GM21717 (cell line): ENCODE results near the gene TET3.

Source experiments
- ATAC-seq: cut with Tn5 transposase; IDR thresholded peaks from one replicate; pipeline ENCODE4 v1.9.1; 2021; ENCODE audit warnings: mild to moderate bottlenecking, moderate library complexity; ENCODE audit not compliant: unreplicated experiment

The TET3 gene

GRCh38 chr2:73986085-73986681, 1.5 kb downstream of the TET3 start:
- ATAC-seq: peak; percentile 5

DNA sequence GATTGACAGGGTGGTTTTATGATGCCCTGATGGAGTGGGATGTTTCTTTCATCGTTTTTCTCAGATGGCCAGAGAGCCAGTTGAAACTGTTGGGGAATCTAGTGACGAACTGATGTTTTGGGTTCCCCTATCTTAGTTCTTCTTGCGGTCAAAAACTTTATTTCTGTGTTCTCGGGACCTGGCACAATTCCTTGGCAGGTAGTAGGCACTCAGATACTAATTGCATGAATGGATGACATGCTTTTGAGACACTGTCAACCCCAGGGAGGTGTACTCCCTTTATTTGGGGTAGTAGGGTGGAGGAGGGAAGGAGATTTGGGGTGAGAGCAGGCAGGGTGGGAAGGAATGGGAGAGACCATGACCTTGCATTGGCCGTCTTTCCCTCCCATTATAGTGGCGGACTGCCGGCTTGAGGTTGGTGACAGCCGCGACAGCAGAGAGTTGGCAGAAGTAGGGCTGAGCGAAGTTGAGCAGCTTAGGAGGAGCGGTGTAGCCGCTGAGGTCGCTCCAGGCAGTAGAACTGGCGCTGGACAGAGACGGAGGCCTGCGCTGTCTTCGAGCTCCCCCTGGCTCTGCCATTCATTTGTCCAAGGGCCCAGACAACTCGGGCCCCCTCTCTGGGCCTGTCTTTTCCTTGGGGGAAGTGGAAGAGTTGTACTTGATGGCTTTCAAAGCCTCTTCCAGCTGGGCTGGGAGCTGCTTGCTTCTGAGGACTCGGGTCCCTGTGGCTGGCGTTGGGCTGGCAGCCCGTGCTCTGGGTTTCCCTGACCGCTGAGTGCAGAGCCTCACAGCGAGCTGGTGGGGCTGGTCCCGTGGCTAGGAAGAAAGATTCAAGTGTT, 2.6 kb downstream of the TET3 start:
- no peak for ATAC-seq

DNA sequence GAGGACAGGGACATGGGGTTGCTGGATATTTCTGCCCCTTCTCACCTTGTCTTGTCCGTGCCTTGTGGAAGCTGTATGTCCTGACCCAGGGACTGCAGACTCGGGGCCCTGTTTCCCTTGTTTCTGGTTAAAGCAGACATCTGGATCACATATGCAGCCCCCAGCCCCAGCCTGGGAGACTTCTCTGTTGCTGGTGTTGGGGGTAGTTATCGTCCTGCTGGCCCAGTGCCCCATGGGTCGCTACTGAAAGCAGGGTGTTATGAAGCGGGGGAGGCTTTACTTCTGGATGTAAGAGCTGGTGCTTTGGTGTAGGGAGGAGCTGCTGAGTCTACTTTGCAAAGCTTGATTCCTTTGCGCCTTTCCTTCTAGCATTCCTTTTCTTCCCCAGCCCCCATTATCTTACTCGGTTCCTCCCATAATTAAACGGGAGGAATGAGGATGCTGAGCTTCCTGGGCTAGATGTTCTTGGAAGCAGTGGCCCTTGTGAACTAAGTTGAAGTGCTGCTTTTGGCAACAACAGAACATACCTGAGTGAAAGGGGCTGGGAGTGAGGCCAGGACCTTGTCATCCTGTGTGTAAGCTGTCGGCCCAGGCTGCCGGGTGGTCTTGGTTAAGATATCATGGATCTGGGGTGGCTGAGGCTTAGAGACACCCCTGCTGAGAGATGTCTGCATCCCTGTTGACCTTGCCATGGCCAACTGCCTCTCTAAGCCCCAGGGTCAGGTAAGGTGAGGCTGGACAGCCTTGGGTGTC, 3.4 kb downstream of the TET3 start:
- no peak for ATAC-seq

GRCh38 chr2:73989972-73990371, 5.3 kb downstream of the TET3 start:
- no peak for ATAC-seq

- no peak for ATAC-seq
Measured at GRCh38 chr2:73990531-73990930, 5.8 kb downstream of the TET3 start.

GRCh38 chr2:73992036-73992435, 7.3 kb downstream of the TET3 start:
- ATAC-seq: no peak

DNA sequence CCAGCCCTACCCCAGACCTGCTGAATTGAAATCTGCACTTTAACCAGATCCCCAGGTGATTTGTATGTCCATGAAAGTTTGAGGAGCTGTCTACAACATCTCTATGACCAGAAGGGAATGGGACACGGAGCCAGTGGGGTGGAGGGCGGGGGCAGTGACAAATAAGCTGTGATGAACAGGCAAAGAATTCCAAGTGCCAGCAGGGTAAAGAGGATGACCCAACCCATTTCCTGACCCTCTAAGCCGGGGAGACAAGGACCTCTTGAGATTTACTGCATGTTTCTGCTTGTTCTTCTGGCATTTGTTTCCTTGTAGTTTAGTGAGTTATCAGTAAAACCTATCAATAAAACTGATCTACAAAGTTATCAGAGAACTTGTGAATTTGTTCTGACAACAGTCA, 8.7 kb downstream of the TET3 start:
- no peak for ATAC-seq

DNA sequence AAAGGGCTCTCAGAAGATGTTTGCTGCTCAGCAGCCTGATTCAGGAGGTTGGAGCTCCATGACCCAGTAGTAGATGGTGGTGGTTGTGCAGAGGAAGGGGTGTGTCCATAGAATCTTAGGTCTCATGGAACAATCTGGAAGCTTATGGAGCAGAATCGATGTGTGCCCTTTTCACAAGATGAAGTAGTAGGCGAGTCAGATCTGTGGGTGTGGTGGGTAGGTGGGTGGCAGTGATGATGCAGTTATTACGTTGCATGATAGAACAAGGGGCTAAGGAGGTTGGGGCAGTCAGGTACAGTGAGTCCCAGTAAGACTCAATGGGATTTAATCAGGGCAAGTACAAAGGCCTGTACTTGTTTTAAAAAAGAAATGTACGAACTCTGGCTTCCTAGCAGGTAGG, 9.1 kb downstream of the TET3 start:
- no peak for ATAC-seq

DNA sequence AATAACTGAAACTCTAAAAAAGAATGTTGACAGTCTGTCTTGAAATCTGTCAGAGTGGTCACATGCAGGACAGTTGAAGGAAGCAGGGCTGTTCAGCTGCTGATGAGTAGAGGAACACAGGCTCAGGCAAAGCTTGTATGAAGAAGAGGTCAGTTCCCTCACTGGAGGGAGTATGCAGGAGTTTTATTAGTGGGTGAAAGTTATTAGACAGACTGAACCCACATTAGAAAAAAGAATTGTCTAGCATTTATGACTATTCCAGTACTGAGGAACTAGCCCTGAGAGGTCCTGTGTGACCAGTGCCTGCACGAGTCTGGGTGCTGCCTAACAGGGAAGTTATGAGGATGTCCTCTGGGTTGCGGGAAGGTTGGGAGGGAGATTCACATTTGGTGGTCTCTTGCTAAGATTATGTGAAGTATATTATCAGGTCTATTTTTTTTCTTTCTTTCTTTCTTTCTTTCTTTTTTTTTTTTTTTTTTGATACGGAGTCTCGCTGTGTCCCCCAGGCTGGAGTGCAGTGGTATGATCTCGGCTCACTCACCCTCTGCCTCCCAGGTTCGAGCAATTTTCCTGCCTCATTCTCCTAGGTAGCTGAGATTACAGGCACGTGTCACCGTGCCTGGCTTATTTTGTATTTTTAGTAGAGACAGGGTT, 9.6 kb downstream of the TET3 start:
- ATAC-seq: no peak

- ATAC-seq: no peak
Measured at GRCh38 chr2:73995810-73996209, 11.1 kb downstream of the TET3 start.

GRCh38 chr2:73997813-73998212, 13.1 kb downstream of the TET3 start:
- ATAC-seq: no peak

DNA sequence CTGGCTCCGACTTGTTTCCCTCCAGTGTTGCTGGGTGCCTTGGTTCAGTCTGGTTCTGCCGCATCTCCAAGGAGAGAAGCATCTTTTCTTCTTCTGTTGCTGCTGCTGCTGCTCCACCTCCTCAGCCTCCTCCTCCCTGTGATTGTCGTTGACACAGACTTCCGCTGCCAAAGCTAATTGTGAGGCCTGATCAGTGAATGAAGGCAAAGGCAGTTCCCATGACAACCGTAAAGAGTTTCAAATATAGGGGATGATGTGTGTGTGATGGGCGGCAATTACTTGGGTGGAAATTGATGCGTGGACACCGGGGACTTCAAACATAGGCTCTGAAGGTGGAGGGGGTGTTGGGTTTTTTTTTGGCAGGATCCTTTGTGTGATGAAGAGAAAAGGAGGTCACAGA, 13.7 kb downstream of the TET3 start:
- ATAC-seq: no peak

GRCh38 chr2:73998933-73999332, 14.2 kb downstream of the TET3 start:
- no peak for ATAC-seq

DNA sequence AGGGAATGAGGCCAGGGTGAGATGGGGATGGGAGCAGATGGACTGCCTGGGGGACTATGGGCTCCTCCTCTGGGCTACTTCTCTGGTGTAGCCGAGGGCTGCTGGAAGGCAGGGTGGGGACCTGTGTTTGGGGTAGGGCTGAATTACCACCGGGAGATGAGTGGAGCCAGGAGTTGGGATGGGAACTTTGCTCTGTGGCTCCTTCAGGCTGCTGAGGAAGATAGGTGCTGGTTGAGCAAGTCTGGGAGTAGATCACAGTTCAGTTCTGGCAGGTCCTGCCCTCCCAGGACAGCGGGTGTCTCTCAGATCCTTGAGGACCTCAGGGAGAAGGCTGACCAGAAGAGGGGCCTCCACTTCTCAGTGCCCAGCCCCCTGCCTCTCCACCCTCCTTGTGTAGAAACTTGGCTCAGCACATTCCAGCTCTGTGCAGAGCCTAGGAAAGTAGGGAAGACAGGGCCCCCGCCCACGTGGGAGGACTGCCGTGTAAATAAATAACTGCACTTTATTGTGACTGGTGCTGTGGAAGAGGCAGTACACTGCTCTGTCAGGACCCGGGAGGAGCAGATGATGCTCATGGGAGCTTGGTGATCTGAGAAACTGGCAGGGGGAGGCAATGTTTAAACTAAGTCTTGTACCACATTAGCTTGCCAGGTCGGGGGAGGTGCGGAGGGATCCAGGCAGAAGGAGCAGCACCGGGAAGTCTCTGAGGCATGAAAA, 15.3 kb downstream of the TET3 start:
- no peak for ATAC-seq

GRCh38 chr2:74000666-74001065, 16.0 kb downstream of the TET3 start:
- no peak for ATAC-seq

DNA sequence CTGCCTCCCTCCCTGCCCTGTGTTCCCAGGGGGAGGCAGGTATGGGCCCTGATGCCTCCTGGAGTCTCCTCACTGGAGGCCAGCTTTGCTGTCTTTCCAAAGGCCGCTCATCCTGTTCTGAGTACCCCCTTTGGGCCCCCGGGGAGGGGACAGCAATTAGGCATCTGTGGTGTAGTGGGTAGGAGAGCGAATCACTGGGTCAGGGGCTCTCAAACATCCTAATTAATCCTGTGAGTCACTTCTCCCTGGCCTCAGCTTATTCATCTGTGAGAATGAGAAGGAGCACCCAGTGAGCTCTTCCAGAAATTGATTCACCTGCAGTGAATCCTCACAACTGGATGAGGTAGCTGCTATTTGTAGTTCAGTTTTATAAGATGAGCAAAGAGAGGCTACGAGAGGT, 16.4 kb downstream of the TET3 start:
- ATAC-seq: no peak

- peak; percentile 3 for ATAC-seq
Measured at GRCh38 chr2:74001781-74002504, 17.2 kb downstream of the TET3 start.

- peak; percentile 87 for ATAC-seq
Measured at GRCh38 chr2:74002505-74003421, 18.1 kb downstream of the TET3 start.
